ENCODE results near the gene IFT43. TPM values are rescaled to one million over a fixed set of nuclear protein-coding genes. Genes with fewer than 3 reads are reported as not detected.

IFT43 gene
- total RNA-seq, 1 donor from 2014 or later = 29.1 TPM

DNA sequence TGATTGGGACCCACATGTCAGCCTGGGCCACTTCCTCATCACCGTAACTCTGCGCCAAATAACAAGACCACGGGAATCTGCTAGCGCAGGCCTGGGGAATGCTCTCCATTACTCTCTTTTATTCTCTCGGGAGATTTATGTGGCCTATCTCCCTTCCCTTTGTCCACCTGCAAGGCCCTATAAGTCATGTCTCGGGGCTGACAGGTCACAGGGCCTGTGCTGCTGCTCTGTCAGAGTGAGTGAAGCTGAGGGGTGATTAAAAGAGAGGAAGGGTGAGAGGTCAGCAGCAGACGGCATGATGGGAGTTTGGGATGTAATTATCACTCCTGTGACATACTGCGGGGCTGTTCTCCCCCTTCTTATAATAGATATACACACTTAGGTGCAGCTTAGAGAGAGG is 139.9 kb downstream of the IFT43 start:
- intact Hi-C loops (cut with micrococcal nuclease) = no loop called here
- DNase-seq (no peak), ATAC-seq (no peak)

GRCh38 chr14:76126076-76126475 is 140.5 kb downstream of the IFT43 start:
- no peak for ATAC-seq
- DNase-seq = no peak
- intact Hi-C loops (cut with micrococcal nuclease) = no loop called here

DNA sequence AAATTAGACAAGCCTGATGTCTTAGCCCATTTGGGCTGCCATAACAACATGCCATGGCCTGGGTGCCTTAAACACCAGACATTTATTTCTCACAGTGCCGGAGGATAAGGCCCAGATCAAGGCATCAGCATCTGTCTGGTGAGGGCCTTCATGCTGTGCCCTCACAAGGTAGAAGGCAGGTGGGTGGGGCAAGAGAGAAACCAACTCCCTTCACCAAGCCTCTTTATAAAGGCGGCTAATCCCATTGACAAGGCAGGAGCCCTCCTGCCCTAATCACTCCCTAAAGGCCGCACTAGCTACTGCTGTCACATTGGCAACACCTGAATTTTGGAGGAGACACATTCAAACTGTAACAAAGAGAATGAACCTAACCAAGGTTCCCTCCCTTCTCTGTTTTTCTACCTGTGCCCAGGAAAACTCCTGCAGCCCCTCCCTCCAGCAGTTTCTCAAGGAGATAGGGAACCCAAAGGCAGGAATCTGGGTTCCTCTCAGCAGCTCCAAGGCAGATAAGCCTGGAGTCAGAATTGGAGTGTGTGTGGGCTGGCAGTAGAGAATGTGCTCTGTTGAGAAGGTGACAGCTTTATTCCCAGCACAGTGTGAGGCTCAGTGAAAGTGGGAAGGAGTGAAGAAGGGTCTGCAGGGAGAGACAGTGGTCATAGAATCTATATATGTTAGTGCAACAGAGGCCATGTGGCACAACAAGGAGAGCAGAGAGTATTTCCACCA is 144.5 kb downstream of the IFT43 start:
- no peak for ATAC-seq
- DNase-seq = no peak
- intact Hi-C loops (cut with micrococcal nuclease) = no loop called here

DNA sequence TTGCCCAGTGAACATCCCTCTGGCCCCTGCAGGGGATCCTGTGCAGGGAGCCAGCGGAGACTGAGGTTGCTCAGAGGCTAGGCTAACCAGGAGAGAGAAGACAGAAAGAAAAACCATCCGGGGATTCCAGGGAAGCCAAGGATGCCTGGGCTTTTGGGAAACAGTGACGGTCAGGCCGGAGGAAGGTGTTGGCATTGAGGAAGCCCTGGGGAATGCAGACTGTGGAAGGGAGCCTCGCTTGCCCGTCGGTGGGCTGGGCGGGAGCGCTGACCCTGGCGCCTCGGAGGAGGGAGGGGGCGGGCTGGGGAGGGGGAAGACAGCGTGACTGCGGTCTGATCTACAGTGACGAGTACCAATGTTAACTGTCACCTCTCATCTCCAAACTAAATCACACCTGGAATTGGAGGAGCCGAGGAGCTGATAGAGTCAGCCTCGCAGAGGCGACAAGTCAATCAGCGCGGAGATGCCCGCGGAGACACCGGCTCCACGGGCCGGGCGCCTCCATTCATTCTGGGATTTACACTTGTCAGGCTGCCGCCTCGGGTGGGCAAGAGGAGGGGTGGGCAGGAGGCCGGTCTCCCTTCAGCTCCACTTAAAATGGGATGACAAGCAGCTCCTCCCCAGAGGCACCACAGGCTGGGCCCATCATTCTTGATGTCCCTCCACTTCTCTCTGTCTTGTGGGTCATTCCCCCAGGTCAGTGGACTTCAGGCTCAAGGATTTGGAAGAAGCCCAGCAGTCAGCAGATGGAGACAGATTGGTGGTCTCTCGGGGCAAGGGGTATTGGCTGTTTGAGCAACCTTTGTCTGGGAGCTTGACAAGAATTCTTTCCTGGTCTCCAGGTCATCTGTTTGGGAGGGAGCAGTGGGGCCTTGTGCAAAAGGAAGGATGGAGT is 145.8 kb downstream of the IFT43 start:
- ATAC-seq (no peak), DNase-seq (no peak)
- intact Hi-C loops (cut with micrococcal nuclease) = no loop called here

- no peak for ATAC-seq
- intact Hi-C loops (cut with micrococcal nuclease) = no loop called here
- DNase-seq = no peak
Measured at GRCh38 chr14:76133103-76133502, 147.5 kb downstream of the IFT43 start.

Other genes starting within 250 kb of the IFT43 start
- 22.8 TPM for gene TGFB3, start 3.8 kb upstream of the IFT43 start, total RNA-seq
- gene GPATCH2L, start 166.2 kb downstream of the IFT43 start, total RNA-seq = 22.8 TPM

Measured in left ventricle myocardium superior (tissue), 1 donor.